Jurkat, Clone E6-1 (cell line): ENCODE results near the gene ST6GAL1. TPM values are rescaled to one million over a fixed set of nuclear protein-coding genes. Genes with fewer than 3 reads are reported as not detected.
"Not testable (repeated sequence)": the region's sequence is repeated elsewhere in the genome, so short reads cannot be mapped to it uniquely, and the experiment has no call there.

Experiments used
- DNase-seq: peaks from one replicate; pipeline ENCODE4 v3.0.0-alpha.2; 2011; ENCODE audit warnings: low read depth, low spot score
- H3K4me3 ChIP-seq: 2 replicates; pipeline ENCODE4 v1.5.1; 2011; ENCODE audit warnings: mild to moderate bottlenecking, low read length, control low read depth, moderate library complexity
- polyA plus RNA-seq: library from polyadenylated mRNA; unstranded; fragments of >200 nt; gene quantifications from one replicate; pipeline ENCODE4 v1.2.1, GENCODE V29; 2012; ENCODE audit warnings: missing spikeins; ENCODE audit not compliant: insufficient read length, insufficient read depth

Gene ST6GAL1
- 22.5 TPM for polyA plus RNA-seq

GRCh38 chr3:186930143-186930640 lies at the start of gene ST6GAL1:
Gene ST6GAL1 (plus strand): TSS chr3:186930526. CDS start chr3:187042704, 112,178 bp downstream.
- peak; percentile 55 for DNase-seq
- peak within 1 kb of the TSS; percentile 80 for H3K4me3 ChIP-seq

DNA sequence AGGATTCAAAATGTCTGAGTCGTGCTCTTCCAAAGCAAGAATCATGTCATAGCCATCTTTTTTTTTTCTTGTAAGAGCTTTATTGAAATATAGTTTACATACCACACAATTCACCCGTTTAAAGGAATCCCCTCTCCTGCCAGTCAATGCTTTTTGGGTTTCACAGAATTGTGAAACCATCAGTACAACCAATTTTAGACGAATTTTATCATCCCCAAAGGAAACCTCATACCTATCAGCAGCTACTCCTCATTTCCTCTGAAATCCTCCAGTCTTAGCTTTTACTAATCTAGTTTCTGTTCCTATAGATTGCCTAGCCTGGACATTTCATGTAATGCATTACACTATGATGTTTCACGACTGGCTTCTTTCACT lies 48.2 kb upstream of the ST6GAL1 start:
- no peak for DNase-seq
- H3K4me3 ChIP-seq: no peak overlapping the region

DNA sequence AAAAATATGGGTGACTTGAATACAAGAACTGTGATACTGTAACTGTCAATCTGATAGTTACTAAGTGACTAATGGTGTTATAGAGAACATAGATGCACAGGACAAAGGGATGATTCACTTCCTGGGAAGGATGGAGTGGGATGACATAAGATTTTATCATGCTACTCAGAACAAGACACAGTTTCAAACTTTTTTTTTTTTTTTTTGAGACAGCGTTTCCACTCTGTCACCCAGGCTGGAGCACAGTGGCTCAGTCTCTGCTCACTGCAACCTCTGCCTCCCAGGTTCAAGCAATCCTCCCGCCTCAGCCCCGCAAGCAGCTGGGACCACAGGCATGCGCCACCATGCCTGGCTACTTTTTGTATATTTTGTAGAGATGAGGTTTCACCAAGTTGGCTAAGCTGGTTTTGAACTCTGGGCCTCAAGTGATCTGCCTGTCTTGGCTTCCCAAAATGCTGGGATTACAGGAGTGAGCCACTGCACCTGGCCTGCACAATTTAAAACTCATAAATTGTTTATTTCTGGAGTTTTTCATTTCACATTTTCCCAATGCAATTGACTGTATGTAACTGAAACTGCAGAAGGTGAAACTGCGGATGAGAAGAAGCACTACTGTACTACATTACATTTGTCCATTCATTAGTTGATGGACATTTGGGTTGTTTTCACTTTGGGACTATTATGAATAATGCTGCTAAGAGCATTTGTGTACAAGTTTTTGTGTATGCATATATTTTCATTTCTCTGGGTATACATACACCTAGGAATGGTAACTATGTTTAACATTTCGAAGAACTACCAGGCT lies 47.2 kb upstream of the ST6GAL1 start:
- no peak for DNase-seq

GRCh38 chr3:186883686-186884058 lies 46.7 kb upstream of the ST6GAL1 start:
- H3K4me3 ChIP-seq: no peak overlapping the region
- no peak for DNase-seq

More for the DNA sequence above, 47.2 kb upstream of the ST6GAL1 start:
- no peak overlapping the region for H3K4me3 ChIP-seq

DNA sequence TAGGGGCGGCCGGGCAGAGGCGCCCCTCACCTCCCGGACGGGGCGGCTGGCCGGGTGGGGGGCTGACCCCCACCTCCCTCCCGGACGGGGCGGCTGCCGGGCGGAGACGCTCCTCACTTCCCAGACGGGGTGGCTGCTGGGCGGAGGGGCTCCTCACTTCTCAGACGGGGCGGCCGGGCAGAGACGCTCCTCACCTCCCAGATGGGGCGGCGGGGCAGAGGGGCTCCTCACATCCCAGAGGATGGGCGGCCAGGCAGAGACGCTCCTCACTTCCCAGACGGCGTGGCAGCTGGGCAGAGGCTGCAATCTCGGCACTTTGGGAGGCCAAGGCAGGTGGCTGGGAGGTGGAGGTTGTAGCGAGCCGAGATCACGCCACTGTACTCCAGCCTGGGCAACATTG lies 45.5 kb upstream of the ST6GAL1 start:
- not testable (repeated sequence) for H3K4me3 ChIP-seq, DNase-seq

- DNase-seq: no peak
- H3K4me3 ChIP-seq: no peak overlapping the region
Measured at GRCh38 chr3:186886202-186886981, 43.9 kb upstream of the ST6GAL1 start.

- not testable (repeated sequence) for H3K4me3 ChIP-seq, DNase-seq
Measured at GRCh38 chr3:186887507-186887938, 42.8 kb upstream of the ST6GAL1 start.

- no peak overlapping the region for H3K4me3 ChIP-seq
- DNase-seq: no peak
Measured at GRCh38 chr3:186888569-186888968, 41.8 kb upstream of the ST6GAL1 start.

DNA sequence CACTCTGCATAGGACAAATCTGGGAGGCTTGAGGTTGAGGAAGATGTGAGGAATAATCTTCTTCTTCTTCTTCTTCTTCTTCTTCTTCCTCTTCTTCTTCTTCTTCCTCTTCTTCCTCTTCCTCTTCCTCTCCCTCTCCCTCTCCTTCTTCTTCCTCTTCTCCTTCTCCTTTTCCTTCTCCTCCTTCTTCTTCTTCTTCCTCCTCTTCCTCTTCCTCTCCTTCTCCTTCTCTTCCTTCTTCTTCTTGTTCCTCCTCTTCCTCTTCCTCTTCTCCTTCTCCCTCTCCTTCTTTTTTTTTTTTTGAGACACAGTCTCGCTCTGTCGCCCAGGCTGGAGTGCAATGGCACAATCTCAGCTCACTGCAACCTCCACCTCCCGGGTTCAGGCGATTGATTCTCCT lies 40.6 kb upstream of the ST6GAL1 start:
- not testable (repeated sequence) for H3K4me3 ChIP-seq, DNase-seq

DNA sequence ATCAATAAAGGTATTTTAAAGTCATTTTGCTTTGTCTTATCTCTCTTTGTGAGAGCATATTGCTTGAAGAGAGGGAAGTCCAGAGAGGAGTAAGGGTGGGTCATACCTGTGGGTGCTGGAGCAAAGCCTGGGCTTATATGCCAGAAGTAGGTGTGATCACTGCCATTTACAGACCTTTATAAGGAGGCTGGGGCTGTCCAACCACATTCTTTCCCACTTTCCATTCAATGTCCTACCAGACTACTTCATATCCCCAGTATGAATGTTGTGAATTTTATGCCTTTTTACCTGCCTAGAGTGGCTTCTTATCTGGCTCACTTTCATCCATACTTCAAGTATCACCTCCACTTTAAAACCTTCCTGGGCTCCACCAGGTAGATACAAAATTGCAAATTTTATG lies 39.4 kb upstream of the ST6GAL1 start:
- no peak overlapping the region for H3K4me3 ChIP-seq
- no peak for DNase-seq

DNA sequence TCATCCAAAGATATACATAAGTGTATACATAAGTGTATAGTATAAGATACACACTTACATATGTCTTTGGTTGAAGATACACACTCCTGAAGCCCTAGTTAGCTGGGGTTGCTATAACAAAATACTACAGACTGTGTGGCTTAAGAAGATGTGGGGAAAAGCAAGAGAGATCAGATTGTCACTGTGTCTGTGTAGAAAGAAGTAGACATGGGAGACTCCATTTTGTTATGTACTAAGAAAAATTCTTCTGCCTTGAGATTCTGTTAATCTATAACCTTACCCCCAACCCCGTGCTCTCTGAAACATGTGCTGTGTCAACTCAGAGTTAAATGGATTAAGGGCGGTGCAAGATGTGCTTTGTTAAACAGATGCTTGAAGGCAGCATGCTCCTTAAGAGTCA lies 37.3 kb upstream of the ST6GAL1 start:
- DNase-seq: not testable (repeated sequence)

GRCh38 chr3:186895406-186895805 lies 34.9 kb upstream of the ST6GAL1 start:
- H3K4me3 ChIP-seq: no peak overlapping the region
- DNase-seq: no peak

More for the DNA sequence above, 37.3 kb upstream of the ST6GAL1 start:
- not testable (repeated sequence) for H3K4me3 ChIP-seq

GRCh38 chr3:186896006-186896405 lies 34.3 kb upstream of the ST6GAL1 start:
- H3K4me3 ChIP-seq: no peak overlapping the region
- DNase-seq: no peak

- no peak for DNase-seq
- H3K4me3 ChIP-seq: no peak overlapping the region
Measured at GRCh38 chr3:186896875-186897274, 33.5 kb upstream of the ST6GAL1 start.

GRCh38 chr3:186901135-186901734 lies 29.1 kb upstream of the ST6GAL1 start:
- DNase-seq: no peak
- no peak overlapping the region for H3K4me3 ChIP-seq

GRCh38 chr3:186902154-186902553 lies 28.2 kb upstream of the ST6GAL1 start:
- H3K4me3 ChIP-seq: no peak overlapping the region

DNA sequence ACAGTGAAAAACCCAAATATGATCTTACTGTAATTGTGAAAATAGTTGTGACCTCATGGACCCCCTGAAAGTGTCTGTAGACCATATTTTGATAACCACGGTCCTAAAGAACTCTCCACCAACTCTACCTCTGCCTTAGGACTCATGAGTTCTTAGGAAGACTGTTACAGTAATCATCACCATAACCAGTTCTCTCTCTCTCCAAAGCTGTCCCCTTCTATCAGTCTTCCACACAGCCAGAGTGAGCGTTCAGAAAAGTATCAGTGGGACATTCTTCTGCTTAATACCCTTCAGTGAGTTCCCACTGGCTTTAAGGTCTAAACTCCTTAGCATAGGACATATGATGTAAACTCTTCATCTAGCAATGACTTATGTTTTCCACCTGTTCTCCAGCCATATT lies 27.6 kb upstream of the ST6GAL1 start:
- no peak overlapping the region for H3K4me3 ChIP-seq
- DNase-seq: no peak

More at GRCh38 chr3:186902154-186902553, 28.2 kb upstream of the ST6GAL1 start:
- DNase-seq: no peak

DNA sequence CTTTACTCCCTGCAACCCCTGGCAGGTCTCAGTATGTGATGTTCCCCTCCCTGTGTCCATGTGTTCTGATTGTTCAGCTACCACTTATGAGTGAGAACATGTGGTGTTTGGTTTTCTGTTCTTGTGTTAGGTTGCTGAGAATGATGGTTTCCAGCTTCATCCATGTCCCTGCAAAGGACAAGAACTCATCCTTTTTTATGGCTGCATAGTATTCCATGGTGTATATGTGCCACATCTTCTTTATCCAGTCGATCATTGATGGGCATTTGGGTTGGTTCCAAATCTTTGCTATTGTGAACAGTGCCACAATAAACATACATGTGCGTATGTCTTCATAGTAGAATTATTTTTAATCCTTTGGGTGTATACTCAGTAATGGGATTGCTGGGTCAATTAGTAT lies 26.6 kb upstream of the ST6GAL1 start:
- not testable (repeated sequence) for H3K4me3 ChIP-seq, DNase-seq

DNA sequence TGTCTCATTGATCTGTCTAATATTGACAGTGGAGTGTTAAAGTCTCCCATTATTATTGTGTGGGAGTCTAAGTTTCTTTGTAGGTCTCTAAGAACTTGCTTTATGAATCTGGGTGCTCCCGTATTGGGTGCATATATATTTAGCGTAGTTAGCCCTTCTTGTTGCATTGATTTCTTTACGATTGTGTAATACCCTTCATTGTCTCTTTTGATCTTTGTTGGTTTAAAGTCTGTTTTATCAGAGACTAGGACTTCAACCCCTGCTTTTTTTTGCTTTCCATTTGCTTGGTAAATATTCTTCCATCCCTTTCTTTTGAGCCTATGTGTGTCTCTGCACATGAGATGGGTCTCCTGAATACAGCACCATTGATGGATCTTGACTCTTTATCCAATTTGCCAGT lies 23.3 kb upstream of the ST6GAL1 start:
- not testable (repeated sequence) for H3K4me3 ChIP-seq, DNase-seq
